GM12872 (cell line): Measurements from ENCODE around the gene TRAPPC12.

Experiments used
- TF ChIP-seq, protein P1 (sequence below): IDR thresholded peaks from 3 replicates; pipeline ENCODE4 v1.5.1; 2011; ENCODE audit warnings: low read depth, mild to moderate bottlenecking, low read length, moderate library complexity; ENCODE audit not compliant: insufficient read depth

The TRAPPC12 gene

DNA sequence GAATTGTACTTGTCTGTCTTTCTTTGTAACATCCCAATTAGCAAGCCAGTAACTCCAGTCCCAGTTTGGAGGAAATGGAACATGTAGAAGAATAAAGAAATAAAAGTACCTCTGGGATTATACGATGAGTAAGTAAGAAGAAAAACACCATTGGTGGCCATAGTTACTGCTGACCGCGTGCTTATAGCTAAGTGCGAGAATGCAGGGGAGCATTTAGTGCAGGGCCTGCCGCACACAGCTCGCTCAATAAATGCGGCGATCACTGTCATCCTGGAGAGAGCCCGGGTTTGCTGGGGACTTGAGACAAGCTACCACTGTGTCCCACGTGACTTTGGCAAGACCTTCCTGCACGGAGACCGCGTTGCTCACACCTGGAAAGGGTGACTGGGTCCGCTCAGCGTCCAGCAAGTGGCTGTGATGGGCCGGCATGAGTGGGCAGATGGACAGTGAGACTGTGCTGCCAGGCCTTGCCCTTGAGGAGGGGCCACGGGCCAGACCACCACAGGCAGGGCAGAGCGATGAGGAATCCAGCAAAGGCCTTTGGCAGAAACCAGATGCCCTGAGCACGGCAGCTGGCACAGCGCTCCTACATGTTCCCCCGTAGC is 85.0 kb downstream of the TRAPPC12 start:
- TF ChIP-seq, protein P1, sequence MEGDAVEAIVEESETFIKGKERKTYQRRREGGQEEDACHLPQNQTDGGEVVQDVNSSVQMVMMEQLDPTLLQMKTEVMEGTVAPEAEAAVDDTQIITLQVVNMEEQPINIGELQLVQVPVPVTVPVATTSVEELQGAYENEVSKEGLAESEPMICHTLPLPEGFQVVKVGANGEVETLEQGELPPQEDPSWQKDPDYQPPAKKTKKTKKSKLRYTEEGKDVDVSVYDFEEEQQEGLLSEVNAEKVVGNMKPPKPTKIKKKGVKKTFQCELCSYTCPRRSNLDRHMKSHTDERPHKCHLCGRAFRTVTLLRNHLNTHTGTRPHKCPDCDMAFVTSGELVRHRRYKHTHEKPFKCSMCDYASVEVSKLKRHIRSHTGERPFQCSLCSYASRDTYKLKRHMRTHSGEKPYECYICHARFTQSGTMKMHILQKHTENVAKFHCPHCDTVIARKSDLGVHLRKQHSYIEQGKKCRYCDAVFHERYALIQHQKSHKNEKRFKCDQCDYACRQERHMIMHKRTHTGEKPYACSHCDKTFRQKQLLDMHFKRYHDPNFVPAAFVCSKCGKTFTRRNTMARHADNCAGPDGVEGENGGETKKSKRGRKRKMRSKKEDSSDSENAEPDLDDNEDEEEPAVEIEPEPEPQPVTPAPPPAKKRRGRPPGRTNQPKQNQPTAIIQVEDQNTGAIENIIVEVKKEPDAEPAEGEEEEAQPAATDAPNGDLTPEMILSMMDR: no peak

DNA sequence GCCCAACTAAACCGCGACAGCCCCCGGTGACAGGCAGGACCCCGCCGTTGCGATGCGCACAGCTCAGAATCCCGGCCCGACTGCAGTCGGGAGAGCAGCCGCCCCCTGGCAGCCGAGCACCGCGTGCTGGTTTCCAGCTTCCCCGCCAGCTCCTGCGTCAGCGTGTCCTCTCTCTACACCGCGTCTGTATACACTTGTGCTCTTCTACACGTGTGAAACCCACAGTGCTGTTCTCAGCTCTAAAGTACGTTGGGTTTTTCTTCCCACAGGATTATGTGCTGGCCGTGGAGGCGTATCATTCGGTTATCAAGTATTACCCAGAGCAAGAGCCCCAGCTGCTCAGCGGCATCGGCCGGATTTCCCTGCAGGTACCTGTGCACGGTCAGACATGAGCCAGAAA is 85.8 kb downstream of the TRAPPC12 start:
- TF ChIP-seq, protein P1: no peak

DNA sequence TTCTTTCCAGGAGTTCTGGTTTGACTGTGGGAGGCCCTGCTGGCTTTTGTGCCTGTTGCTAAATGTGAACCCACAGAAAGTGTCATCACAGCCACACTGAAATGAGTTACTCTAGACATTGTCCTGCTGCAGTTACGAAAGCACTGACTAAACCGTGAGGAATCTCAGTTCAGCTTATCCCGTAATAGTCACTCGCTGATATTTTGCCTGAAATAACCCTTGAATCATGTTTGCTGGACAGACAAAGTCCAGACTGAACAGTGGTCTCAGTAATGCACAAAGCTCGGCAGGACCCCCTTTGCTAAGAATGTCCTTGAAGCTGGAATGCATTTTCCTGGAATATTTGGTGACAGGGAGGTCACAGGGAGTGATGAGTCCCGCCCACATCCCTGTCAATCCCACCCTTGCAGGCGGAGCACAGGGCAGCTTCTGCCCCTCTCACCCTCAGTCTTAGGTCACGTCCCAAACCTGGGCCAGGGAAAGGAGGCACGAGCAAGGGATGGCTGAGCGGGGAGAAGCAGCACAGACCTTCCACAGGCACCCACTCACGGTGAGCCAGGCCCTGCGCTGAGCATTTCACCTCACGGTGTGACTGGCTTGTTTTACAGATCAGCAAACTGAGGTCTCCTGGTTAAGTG is 86.5 kb downstream of the TRAPPC12 start:
- TF ChIP-seq, protein P1: no peak

DNA sequence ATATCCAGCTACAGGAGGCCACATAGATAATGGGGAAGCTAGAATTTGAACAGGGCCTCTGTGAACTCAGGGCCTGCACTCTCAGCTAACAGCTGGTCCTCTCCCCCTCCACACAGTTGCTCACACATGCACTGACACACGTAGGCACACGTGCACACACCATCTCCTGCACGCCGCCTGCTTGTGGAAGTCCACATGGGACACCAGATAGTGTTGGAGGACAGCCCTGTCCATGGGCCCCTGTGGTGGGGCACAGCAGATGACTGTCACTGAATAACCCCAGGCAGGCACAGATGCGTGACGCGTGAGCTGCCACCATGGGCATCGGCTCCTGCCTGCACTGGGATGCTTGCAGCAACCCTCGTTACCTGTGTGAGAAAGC is 87.0 kb downstream of the TRAPPC12 start:
- TF ChIP-seq, protein P1: no peak

DNA sequence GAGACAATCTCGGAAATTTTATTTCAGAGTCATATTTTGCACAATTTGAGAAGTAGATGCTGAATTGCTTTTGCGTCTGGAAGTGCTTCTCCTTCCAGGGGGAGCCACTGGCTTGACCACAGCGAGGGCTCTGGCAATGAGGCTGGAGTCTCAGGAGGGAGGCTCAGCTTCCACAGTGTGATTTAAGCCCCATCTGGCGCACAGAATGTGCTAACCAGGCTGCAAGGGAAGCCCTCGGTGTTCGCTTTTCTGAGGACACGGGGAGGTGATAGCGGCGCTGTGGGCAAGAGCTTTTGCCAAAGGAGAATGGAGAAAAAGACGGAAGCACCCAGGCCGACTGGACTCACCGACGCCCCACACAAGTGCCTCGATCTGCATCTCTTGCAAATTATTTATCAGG is 87.5 kb downstream of the TRAPPC12 start:
- TF ChIP-seq, protein P1: no peak

DNA sequence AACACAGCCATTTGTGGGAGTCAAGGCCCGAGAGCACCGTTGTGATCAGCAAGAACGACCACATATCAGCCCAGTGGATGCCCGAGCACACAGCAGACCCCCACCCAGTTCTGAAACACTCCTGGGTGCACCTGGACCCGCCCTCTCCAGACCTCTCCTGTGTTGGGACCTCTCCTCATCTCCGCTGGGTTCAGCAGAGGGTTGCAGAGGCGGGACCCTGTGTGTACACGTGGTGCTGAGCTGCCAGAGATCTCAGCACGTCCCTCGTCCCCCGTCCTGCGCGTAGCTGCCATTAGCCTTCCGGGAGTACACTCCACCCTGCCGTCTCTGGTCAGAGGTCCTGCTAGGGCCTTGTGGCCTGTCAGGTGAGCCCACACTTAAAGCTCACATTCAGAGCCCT is 88.2 kb downstream of the TRAPPC12 start:
- TF ChIP-seq, protein P1: no peak

DNA sequence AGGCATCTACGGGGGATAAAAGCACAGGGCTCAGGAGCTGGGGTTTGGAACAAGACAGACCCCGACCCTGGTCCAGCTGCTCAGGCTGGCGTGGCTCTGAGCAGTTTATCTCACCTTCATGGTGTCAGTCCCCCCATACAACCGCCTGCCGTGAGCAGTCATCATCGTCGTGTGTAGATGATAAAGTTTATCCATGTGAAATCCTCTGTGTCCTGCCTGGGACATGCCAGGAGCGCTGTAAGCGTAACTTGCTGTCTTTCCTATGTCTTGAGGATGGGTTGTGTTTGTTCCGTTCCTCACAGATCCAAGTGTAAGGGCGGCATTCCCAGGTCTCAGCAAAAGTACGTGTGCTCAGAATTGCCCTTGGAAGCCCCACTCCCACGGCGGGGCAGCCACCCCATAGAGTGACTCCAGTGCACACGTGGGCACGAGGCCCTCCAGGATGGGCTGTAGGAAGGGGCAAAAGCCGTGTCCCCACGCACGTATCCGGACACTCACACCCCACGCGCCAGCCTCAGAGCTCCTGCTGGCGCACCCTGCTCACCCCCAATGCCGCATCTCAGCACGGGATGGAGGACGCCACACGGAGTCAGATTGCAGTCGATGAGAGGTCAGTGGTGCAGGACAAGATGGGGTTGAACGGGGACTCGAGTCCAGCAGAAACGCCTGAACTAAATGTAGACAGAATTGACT is 88.9 kb downstream of the TRAPPC12 start:
- TF ChIP-seq, protein P1: no peak
